A549 (cell line): Measurements from ENCODE around the gene ITGBL1. TPM values are rescaled to one million over a fixed set of nuclear protein-coding genes. Genes with fewer than 3 reads are reported as not detected.
A peak's percentile ranks its signal among the peaks of the same experiment; 100 is the strongest.

Source experiments
- ATOH8 ChIP-seq: fragments of 250-450 bp; sonication (Bioruptor Pico); IDR thresholded peaks from 2 replicates; pipeline ENCODE4 v1.5.0; 2020; ENCODE audit warnings: low read depth, mild to moderate bottlenecking, moderate library complexity
- BCL3 ChIP-seq: fragments of >200 bp; sonication (Bioruptor Twin); formaldehyde crosslinking; IDR thresholded peaks from 3 replicates; pipeline ENCODE4 v1.6.1; 2016
- CBX2 ChIP-seq: fragments of 200-600 bp; sonication (generic); IDR thresholded peaks from 2 replicates; pipeline ENCODE4 v1.6.1; 2016; ENCODE audit warnings: low read depth, mild to moderate bottlenecking, borderline replicate concordance
- CHD2 ChIP-seq: fragments of 150-350 bp; IDR thresholded peaks from 2 replicates; pipeline ENCODE4 v1.6.1; 2014; ENCODE audit warnings: low read length; ENCODE audit not compliant: partially characterized antibody
- CHD4 ChIP-seq: fragments of 200-600 bp; sonication (generic); IDR thresholded peaks from 2 replicates; pipeline ENCODE4 v1.6.1; 2016; ENCODE audit warnings: antibody characterized with exemption, mild to moderate bottlenecking, borderline replicate concordance
- CTCF ChIP-seq: fragments of >200 bp; sonication (Bioruptor Twin); formaldehyde crosslinking; IDR thresholded peaks from 3 replicates; pipeline ENCODE4 v1.5.1; 2016
- E2F6 ChIP-seq: IDR thresholded peaks from 2 replicates; pipeline ENCODE4 v1.6.1; 2012; ENCODE audit warnings: low read depth, borderline replicate concordance
- ESRRA ChIP-seq: fragments of 150-350 bp; IDR thresholded peaks from 2 replicates; pipeline ENCODE4 v1.6.1; 2014; ENCODE audit warnings: mild to moderate bottlenecking, low read length, borderline replicate concordance
- FOSB ChIP-seq: fragments of 250-450 bp; sonication (Bioruptor Pico); IDR thresholded peaks from 2 replicates; pipeline ENCODE4 v1.5.0; 2020; ENCODE audit warnings: mild to moderate bottlenecking, moderate library complexity
- FOSL2 ChIP-seq, 2 experiments: fragments of 450-650 bp in 1 of 2; fragments of >200 bp in 1 of 2; sonication (Bioruptor Twin) in 1 of 2; formaldehyde crosslinking; IDR thresholded peaks; 2 replicates each; pipeline versions ENCODE4 v1.5.0 to v1.6.1; 2016 to 2020; ENCODE audit warnings: mild to moderate bottlenecking in 1 of 2, moderate library complexity in 1 of 2
- FOXS1 ChIP-seq: fragments of 250-450 bp; sonication (Bioruptor Pico); IDR thresholded peaks from 2 replicates; pipeline ENCODE4 v1.5.0; 2020; ENCODE audit warnings: mild to moderate bottlenecking, moderate library complexity
- HDAC2 ChIP-seq: fragments of 200-600 bp; sonication (generic); IDR thresholded peaks from 2 replicates; pipeline ENCODE4 v1.6.1; 2016
- HEYL ChIP-seq: fragments of 250-450 bp; sonication (Bioruptor Pico); IDR thresholded peaks from 2 replicates; pipeline ENCODE4 v1.8.0; 2021; ENCODE audit warnings: mild to moderate bottlenecking, moderate library complexity
- HMGXB4 ChIP-seq: fragments of 250-450 bp; sonication (Bioruptor Pico); IDR thresholded peaks from 2 replicates; pipeline ENCODE4 v1.5.0; 2021; ENCODE audit warnings: mild to moderate bottlenecking, moderate library complexity, borderline replicate concordance
- HOXA7 ChIP-seq: fragments of 250-450 bp; sonication (Bioruptor Pico); IDR thresholded peaks from 2 replicates; pipeline ENCODE4 v1.5.0; 2020; ENCODE audit warnings: mild to moderate bottlenecking, moderate library complexity
- HOXB13 ChIP-seq: fragments of 250-450 bp; sonication (Bioruptor Pico); IDR thresholded peaks from 2 replicates; pipeline ENCODE4 v1.5.0; 2020; ENCODE audit warnings: low read depth, mild to moderate bottlenecking, moderate library complexity
- JUNB ChIP-seq: fragments of >200 bp; sonication (Bioruptor Twin); formaldehyde crosslinking; IDR thresholded peaks from 2 replicates; pipeline ENCODE4 v1.6.1; 2016
- KDM1A ChIP-seq: fragments of 200-600 bp; sonication (generic); IDR thresholded peaks from 2 replicates; pipeline ENCODE4 v1.6.1; 2016; ENCODE audit warnings: low read depth, mild to moderate bottlenecking
- KDM5A ChIP-seq: fragments of 200-600 bp; sonication (generic); IDR thresholded peaks from 2 replicates; pipeline ENCODE4 v1.6.1; 2016; ENCODE audit warnings: antibody characterized with exemption, mild to moderate bottlenecking
- MYC ChIP-seq: IDR thresholded peaks from 2 replicates; pipeline ENCODE4 v1.6.1; 2012; ENCODE audit warnings: mild to moderate bottlenecking, inconsistent platforms, low read length, improper control_type of control experiment, borderline replicate concordance
- NFE2L2 ChIP-seq: fragments of 150-350 bp; conservative IDR thresholded peaks from 2 replicates; pipeline ENCODE4 v1.6.1; 2014; ENCODE audit warnings: low read length
- NPAS2 ChIP-seq: fragments of 250-450 bp; sonication (Bioruptor Pico); IDR thresholded peaks from 2 replicates; pipeline ENCODE4 v1.8.0; 2022; ENCODE audit warnings: mild to moderate bottlenecking, moderate library complexity, borderline replicate concordance
- NR3C1 ChIP-seq: fragments of >200 bp; sonication (Bioruptor Twin); formaldehyde crosslinking; IDR thresholded peaks from 3 replicates; pipeline ENCODE4 v1.6.1; 2017
- PBX3 ChIP-seq: IDR thresholded peaks from 2 replicates; pipeline ENCODE4 v1.6.1; 2012
- RAD21 ChIP-seq, 2 experiments: fragments of >200 bp in 1 of 2; sonication (Bioruptor Twin) in 1 of 2; formaldehyde crosslinking in 1 of 2; IDR thresholded peaks in 1 of 2; conservative IDR thresholded peaks in 1 of 2; 2 replicates in 1 of 2; 3 replicates in 1 of 2; pipeline ENCODE4 v1.6.1; 2012 to 2018; ENCODE audit warnings: inconsistent platforms in 1 of 2
- RCOR1 ChIP-seq: fragments of 150-350 bp; IDR thresholded peaks from 2 replicates; pipeline ENCODE4 v1.6.1; 2014; ENCODE audit warnings: antibody characterized with exemption, low read length, low read depth
- REST ChIP-seq: fragments of 200-600 bp; sonication (generic); IDR thresholded peaks from 2 replicates; pipeline ENCODE4 v1.6.1; 2016; ENCODE audit warnings: antibody characterized with exemption, mild to moderate bottlenecking, moderate library complexity
- SMC3 ChIP-seq: fragments of >200 bp; sonication (Bioruptor Twin); formaldehyde crosslinking; IDR thresholded peaks from 3 replicates; pipeline ENCODE4 v1.6.1; 2018; ENCODE audit warnings: inconsistent platforms
- TFCP2L1 ChIP-seq: fragments of 250-450 bp; sonication (Bioruptor Pico); IDR thresholded peaks from 2 replicates; pipeline ENCODE4 v1.5.0; 2021; ENCODE audit warnings: mild to moderate bottlenecking
- ZNF302 ChIP-seq: fragments of 250-450 bp; sonication (Bioruptor Pico); IDR thresholded peaks from 2 replicates; pipeline ENCODE4 v1.9.0; 2021; ENCODE audit warnings: inconsistent platforms, mild to moderate bottlenecking, moderate library complexity
- ZSCAN20 ChIP-seq: fragments of 250-450 bp; sonication (Bioruptor Pico); IDR thresholded peaks from 2 replicates; pipeline ENCODE4 v1.8.0; 2022; ENCODE audit warnings: mild to moderate bottlenecking, moderate library complexity
- polyA plus RNA-seq, 4 experiments: library from polyadenylated mRNA; depleted of rRNA in 3 of 4; stranded (reverse); fragments of >200 nt; fragmentation: RNase III in 1 of 4; extraction: RNeasy Plus Mini Kit Qiagen cat#74134 plus additional on column Dnase treatment in 1 of 4; gene quantifications; 2 replicates in 3 of 4; 3 replicates in 1 of 4; pipeline ENCODE4 v1.2.3, GENCODE V29; 2011 to 2017

ITGBL1 gene
- polyA plus RNA-seq, 2 of the 4 experiments (the other 2 are of a cell fraction) = 0.40 to 1.3 TPM

GRCh38 chr13:101649488-101650126, 197.1 kb downstream of the ITGBL1 start (continued):
- TF ChIP-seq BCL3 (peak; percentile 77; the same call in 1 of the 3 replicates), ZSCAN20 (CRISPR knock-in tag) (no peak), KDM1A (no peak), HDAC2 (no peak), ATOH8 (CRISPR knock-in tag) (no peak), CHD2 (no peak), CTCF (no peak), PBX3 (no peak), TFCP2L1 (CRISPR knock-in tag) (no peak), ZNF302 (CRISPR knock-in tag) (no peak), RCOR1 (no peak), NPAS2 (CRISPR knock-in tag) (no peak), FOSB (CRISPR knock-in tag) (no peak), FOSL2 (IDR thresholded peaks at IDR 0.05) (peak; percentile 82), FOSL2 (CRISPR knock-in tag; IDR thresholded peaks at IDR 0.05) (peak; percentile 87), NR3C1 (no peak), MYC (no peak), CBX2 (no peak), CHD4 (no peak), HOXA7 (CRISPR knock-in tag) (no peak), JUNB (peak; percentile 88), NFE2L2 (no peak), HOXB13 (CRISPR knock-in tag) (no peak), KDM5A (no peak), HMGXB4 (CRISPR knock-in tag) (no peak), SMC3 (peak; percentile 30; the same call in 1 of the 3 replicates), ESRRA (no peak), RAD21 (conservative IDR thresholded peaks at IDR 0.05 in 1 of 2, IDR thresholded peaks at IDR 0.05 in 1 of 2) (peak in 1 of 2 experiments; percentile 39; a peak in 2 of 5 replicates), FOXS1 (CRISPR knock-in tag) (no peak), E2F6 (no peak), HEYL (CRISPR knock-in tag) (no peak), REST (no peak)
